ENCODE data around the gene NOL4.
"Not testable (repeated sequence)": the region's sequence is repeated elsewhere in the genome, so short reads cannot be mapped to it uniquely, and the experiment has no call there.

NOL4 gene, protein sequence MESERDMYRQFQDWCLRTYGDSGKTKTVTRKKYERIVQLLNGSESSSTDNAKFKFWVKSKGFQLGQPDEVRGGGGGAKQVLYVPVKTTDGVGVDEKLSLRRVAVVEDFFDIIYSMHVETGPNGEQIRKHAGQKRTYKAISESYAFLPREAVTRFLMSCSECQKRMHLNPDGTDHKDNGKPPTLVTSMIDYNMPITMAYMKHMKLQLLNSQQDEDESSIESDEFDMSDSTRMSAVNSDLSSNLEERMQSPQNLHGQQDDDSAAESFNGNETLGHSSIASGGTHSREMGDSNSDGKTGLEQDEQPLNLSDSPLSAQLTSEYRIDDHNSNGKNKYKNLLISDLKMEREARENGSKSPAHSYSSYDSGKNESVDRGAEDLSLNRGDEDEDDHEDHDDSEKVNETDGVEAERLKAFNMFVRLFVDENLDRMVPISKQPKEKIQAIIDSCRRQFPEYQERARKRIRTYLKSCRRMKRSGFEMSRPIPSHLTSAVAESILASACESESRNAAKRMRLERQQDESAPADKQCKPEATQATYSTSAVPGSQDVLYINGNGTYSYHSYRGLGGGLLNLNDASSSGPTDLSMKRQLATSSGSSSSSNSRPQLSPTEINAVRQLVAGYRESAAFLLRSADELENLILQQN

DNA sequence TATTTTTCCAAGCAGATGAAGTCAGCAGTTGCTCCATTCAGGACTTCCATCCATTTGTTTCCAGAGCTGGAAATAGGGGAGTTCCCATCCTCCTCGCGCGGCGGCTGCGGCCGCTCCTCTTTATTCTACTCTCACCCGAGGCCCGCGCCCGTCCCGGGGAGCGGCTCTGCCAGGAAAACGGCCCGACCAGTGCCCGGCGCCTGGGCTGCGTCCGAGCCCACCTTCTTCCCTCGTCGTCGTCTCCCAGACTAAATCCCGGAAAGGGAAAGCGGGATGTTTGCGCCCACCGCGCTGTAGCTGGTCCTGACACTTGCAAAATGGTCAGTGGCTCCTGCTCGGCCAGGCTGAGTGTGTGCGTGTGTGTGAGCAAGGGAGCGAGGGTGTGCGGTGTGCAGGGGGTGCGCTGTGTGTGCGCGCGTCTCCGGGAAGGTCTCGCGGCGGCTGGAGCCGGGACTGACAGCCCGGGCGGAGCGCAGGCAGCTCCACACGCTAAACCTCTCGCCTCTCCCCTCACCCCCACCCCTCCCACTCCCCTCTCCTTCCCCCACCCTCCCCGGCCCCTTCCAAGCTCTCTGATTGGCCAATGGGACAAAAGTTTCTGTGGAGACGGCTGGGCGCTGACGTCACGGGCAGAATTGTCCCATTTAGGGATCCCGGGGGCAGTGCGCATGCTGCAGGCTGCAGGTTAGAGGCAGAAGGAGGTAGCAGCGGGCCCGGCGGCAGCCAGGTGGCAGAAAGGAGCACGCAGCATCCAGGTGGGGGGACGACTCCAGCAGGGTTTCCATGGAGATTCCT, at the start of gene NOL4:
TSS of gene NOL4 (minus strand) at position 491 of the 795 bp plus-strand sequence. CDS start 1,660 bp downstream, outside the sequence.
- DNase-seq: peak; percentile 97

DNA sequence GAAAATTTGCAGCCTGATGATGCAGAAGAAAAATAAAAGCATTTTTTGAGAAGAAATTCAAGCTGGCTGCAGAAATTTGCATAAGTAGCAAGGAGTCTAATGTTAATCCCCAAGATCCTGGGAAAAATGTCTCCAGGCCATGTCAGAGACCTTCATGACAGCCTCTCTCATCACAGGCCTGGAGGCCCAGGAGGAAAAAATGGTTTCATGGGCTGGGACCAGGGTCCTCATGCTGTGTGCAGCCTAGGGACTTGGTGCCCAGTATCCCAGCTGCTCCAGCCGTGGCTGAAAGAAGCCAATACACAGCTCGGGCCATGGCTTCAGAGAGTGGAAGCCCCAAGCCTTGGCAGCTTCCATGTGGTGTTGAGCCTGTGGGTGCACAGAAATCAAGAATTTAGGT, 41.3 kb upstream of the NOL4 start:
- DNase-seq: not testable (repeated sequence)

DNA sequence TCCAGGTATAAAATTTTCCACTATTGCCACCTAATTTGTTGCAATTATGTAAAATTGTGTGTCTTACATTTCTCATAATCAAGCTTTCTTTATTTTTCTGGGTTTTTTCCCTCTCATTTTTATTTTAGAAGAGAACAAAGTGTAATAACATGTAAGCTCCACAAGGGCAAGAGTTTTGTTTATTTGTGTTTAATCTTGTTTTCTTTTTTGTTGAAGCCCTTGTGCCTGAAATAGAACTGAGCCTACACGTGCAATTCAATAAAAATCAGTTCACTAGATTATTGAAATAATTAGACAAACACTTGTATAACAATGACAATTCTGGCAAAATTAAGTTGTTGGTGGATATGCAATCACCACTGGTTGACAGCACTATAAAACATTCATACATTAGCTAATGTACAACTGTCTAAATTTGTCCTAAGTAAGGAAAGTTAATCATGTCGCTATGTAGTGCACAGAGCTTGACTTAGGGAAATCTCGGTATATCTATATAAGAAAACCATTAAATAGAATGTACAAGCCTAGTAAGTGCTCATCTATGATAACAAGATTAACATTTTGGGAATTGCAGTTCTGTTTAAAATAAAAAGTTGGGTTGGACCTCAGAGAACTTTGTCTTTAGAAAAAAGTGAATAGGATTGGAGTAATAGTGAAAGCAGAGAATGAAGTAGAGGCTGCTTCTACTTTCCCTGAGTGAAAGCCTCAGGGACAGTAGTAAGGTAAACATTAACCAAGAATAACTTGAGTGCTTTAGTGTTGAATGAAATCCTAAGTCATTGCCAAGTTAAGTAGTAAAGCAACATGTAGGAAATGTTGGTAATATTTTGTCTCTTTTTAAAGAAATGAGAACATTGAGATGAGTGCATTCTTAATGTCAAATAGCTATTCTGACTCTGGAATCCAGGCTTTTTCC, 37.4 kb upstream of the NOL4 start:
- DNase-seq: no peak

DNA sequence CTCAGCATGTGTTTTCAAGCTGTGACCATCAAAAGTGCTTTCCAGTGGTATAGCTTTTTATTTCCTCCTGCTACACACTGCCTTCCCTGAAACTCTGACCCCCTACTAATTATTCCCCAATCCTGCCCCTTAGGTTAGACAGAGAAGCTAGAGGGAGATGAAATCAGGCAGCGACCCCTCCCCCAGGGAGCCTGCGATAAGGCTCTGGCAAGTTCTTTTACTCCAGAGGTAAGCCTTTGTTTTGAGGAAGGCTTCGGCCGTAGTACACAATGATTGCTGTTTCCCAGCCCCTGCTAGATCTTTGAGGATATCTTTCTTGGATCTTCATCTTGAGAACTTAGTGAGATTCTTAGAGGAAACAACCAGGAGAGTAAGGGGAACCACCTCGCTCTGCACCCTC, 33.5 kb upstream of the NOL4 start:
- DNase-seq: no peak

DNA sequence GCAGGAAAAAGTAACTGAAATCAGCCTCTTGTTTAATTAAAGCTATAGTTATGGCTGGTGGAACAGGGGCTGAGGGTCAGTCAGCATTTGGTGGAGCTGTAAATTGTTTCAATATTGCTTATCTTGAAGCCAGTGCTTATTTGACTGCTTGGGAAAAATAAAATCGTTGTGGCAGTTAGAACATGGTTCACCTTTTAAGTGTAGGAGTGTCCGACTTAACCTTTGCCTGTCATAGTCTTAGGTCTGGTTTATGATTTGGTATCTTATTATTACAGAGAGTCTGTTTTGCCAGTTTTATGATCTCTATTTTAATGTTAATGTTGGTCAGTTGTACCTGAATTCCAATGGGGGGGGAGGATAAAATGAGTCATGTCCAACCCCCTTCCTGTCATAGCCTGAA, 27.2 kb upstream of the NOL4 start:
- no peak for DNase-seq

DNA sequence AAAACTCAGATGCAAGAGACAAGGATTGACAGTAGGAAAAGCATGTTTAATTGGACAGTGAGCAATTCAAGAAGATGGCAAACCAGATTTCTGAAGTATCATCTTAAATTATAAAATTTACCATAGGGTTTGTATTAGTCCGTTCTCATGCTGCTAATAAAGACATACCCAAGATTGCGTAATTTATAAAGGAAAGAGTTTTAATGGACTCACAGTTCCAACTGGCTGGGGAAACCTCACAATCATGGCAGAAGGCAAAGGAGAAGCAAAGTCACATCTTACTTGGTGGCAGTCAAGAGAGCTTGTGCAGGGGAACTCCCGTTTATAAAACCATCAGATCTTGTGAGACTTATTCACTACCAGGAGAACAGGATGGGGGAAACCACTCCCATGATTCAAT, 24.0 kb upstream of the NOL4 start:
- DNase-seq: no peak

DNA sequence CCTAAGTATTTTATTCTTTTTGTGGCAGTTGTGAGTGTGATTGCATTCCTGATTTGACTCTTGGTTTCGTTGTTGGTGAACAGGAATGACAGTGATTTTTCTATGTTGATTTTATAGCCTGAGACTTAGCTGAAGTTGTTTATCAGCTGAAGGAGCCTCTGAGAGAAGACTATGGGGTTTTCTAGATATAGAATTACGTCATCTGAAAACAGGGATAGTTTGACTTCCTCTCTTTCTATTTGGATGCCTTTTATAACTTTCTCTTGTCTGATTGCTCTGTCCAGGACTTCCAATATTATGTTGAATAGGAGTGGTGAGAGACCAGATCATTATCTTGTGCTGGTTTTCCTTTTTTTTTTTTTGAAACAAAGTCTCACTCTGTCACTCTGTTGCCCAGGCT, 18.0 kb upstream of the NOL4 start:
- DNase-seq: no peak

DNA sequence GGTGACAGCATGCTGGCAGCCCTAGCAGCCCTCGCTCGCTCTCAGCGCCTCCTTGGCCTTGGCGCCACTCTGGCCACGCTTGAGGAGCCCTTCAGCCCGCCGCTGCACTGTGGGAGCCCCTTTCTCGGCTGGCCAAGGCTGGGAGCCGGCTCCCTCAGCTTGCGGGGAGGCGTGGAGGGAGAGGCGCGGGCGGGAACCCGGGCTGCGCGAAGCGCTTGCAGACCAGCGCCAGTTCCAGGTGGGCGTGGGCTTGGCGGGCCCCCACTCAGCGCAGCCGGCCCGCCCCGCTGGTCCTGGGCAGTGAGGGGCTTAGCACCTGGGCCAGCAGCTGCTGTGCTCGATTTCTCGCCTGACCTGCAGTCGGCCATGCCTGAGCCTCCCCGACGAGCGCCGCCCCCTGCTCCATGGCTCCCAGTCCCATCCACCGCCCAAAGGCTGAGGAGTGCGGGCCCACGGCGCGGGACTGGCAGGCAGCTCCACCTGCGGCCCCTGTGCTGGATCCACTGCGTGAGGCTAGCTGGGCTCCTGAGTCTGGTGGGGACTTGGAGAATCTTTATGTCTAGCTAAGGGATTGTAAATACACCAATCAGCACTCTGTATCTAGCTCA, 9.2 kb upstream of the NOL4 start:
- not testable (repeated sequence) for DNase-seq

DNA sequence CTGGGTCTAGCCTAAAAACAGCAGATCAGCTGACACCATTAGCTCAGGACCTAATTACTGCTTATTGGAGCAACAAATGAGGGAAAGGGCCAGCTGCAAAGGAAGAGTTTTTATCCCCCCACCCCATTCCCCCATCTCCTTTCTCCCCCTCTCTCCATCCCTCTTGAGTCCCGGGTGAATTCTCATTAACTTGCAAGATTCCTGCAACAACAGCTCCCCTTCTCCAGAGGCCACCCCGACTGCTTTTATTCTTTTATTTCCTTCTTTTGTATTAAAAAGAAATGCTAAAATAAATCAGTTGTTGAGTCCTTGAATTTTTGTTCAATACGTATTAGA, 473 bp upstream of the NOL4 start:
- no peak for DNase-seq

DNA sequence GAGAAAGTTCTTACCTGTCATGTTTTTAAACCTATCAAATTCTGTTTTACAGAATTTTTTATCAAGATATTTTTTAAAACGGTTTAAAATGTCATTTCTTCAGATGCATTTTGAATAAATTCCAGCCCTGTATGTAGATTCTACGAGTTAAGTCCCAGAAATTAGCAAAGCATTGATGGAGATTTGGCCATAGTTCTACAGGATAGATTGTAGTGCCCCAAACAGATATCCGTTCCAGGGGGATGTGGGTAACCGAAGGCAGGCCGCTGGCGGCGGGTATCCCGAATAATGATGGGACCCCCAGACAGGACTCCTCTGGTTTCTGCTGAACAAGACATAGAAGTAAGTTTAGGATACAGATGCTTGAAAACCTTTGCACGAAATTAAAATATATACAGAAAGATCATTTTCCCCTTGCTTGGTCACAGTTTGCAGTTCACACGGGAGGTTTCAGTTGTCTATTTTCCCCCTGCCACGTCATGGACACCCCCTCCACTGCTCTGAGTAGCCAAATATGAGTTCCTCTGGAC, 755 bp downstream of the NOL4 start:
- DNase-seq: no peak

DNA sequence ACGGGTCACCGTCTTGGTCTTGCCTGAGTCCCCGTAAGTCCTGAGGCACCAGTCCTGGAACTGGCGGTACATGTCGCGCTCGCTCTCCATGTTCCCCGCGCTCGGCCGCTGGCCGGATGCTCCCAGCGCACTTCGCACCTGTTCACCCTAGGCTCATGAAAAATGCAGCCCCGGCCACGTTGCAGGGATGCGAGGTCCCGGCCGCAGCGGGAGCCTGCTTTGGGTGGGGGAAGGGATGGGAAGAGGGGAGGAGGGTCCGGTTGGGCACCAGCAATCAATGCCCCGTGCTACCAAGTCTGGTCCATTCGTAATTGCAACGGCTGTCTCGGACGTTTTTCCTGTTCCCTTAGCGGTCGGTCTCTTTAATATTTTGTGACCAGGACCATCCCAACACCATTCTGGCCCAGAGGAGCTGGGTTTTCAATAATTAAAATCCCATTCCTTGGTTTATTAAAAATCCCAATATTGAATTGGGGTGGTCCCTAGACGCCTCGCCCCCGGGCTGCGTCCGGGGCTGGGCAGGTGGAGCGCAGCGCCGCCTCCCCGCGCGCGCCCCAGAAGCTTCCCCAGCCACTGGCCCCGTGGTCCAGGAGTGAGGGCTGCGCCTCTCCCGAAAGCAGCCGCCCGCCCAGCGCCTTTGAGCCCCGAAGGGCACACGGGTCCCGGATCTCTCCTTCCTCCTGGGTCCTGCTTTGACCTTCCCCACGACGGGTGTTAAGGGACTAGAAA, 1.4 kb downstream of the NOL4 start:
- peak; percentile 79 for DNase-seq

DNA sequence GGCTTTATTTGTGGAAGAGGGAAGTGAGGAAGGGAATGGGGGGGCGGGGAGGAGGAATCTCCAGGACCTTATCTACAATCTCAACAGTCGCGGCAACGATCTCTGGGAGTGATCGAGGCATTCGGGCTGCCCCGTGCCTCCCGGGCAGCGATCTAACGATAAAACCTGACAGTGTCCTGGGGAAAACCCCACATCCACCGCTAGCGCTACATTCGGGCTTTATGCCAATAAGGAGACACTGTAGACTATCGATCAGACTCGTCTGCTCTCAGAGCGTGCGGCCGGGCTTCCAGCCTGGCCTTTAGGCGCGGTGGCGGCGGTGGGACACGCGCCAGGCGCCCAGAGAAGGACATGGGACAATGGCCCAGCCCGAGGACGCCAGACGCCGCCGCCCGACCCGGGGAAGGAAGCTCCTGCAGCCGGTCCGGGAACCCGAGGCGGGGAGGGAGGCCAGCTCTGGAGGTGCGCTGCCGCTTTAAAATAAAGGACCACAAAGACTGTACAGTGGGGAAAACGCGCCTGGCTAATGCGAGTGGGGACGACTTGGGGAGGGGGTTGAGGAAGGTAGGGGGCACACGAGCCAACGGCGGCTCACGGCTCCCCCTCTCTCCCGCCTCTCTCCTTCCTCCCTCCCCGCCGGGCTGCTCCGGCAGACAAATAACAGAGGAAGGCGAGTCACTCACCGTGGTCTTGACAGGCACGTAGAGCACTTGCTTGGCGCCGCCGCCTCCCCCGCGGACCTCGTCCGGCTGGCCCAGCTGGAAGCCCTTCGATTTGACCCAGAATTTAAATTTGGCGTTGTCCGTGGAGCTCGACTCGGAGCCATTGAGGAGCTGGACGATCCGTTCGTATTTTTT, 2.2 kb downstream of the NOL4 start:
- peak; percentile 76 for DNase-seq

DNA sequence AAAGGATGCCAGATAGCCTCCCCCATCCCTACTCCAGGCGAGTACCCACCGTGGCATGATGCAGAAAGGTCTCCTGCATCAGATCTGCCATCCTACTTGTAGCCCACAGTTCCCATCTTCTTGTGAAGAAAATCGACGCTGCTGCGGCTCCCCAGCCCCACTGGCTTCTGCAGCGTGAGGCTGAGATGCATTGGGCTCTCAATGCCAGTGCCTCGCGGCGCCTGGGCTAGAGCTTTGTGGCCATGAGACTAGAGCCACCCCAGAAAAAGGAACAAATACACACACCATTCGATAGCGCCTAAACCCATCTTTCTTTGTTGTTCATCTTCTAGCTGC, 2.8 kb downstream of the NOL4 start:
- peak; percentile 79 for DNase-seq

DNA sequence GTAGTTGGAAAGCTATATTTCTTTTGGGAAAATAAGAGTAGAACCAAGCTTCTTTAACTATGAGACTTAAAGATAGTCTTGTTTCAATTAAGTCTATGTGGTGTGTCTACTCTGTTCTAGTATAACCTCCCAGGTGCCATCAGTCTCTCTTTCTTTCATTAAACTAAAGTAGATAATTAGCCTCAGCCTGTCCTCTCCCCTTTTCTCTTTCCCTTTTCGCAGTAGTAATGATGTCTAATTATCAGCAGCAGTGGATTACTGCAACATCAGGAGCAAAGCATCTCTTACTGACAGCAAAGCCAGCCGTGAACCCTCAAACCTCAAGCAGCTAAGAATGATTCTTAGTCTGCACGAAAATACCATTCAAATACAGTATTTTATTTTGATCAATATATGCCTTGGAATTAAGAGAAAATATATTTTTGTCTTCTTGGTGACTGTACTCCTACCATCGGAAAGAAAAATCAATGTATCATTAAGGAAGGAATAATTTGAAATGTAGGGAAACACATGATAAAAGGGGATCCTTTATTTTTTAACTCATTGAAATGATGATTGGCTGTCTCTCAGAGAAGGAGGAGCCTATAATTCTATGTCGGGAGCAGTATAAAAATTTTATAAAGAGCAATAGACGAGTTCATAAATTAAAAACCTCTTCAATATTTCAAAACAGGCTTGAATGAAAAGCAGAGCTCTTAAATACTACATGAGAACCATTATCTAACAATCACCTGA, 4.5 kb downstream of the NOL4 start:
- no peak for DNase-seq

DNA sequence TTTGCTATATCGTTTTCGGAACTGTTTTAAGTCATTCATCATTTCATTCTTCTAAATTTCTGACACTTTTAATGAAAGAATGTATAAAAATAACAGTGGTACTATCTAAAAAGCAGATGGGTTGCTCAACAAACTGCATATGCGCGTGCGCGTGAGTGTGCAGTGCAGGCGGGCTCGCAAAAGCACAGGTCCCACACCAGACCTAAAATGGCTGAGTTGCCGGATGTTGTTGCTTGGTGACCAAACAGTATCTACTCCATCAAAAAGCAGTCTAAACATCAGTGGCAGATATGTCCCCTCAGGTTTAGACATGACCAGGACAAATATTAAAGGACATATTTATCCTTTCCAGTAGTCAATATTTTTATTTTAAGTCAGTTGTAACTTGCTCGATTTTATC, 5.1 kb downstream of the NOL4 start:
- peak; percentile 78 for DNase-seq

DNA sequence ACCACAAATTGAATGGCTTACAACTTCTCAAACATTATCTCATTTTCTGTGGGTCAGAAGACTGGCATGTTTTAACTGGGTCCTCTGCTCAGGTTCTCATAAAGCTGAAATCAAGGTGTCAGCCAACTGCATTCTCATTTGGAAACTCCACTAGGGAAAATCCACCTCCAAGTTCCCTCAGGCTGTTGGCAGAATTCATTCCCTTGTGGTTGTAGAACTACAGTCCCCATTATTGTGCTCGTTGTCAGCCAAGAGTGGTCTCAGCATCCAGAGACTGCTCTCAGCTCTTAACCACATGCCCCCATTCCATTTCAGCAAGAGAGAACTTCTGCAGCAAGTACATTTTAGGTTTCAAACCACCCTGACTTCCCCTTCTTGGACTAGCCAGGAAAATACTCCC, 12.2 kb downstream of the NOL4 start:
- DNase-seq: no peak

DNA sequence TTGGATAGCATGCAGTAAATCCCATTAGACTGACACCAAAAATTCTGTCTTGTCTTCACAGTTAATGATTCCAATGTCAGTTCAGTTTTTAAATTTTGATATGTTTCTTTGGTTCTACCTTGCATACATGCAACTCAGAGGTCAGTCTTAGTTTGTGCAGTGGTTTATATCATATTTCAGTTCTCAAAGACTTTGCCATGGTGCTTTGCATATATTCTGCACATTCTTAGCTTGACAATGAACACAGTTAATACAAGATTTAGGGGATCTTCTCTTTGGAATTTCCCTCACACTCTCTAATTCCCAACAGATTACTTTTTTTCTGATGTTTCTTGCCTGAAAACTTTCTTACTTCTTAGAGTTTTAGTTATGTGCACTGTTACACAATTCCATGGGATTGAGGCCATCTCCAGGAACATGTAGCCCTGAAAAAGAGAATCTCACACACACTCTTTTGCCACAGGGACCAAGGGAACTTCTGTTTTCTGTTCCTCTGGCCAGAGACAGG, 17.3 kb downstream of the NOL4 start:
- DNase-seq: no peak

DNA sequence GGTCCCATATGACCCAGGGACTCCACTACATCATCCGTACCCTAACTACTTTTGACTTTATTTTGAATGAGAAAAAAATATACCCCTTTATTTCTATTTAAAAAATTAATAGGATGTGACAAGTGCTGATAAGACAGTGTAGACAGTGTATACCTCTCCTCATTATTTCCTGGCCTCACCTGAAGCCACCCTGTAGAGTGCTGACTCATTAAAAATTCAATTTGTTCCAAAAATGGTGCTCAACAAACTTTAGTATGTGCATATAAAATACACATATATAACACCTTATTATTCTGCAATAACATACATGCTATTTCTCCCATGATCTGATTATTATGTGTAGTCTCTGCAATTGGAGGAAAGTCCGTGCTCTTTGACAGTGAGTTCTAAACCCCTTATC, 20.8 kb downstream of the NOL4 start:
- DNase-seq: no peak

DNA sequence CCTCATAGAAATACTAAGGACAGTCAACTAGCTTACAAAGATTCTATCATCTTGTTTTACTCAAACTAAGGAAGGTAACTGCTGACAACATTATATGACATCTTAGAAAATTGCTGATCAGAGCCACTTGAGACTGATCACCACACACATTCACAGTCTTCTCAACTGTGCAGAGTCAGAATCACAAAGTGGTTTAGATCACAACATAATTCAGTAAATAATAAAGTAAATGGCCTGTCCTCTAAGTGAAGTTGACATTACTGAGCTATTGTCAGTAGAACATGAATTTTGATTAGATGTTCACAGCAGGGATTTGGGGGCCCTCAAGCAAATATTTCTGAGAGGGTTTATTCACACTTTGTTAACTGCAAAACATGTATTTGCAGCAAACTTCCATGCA, 28.5 kb downstream of the NOL4 start:
- no peak for DNase-seq

DNA sequence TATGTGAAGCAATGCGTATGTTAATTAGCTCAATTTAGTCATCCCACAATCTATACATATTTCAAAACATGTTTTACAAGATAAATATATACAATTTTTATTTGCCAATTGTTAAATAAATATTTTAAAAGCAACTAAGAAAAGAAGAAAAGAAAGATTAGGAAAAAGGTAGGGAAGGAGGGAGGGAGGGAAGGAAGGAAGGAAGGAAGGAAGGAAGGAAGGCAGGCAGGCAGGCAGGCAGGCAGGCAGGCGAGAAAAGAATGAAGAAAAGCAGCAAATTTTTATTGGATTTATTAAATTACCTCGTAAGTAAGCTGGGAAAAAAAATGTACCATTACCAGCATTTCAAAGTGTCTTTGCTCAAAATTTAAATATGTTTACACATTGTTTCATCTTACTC, 30.5 kb downstream of the NOL4 start:
- DNase-seq: no peak

Data from NCI-H510A (cell line).